Fibroblast of the aortic adventitia (primary cell): ENCODE data around the gene LAPTM5. TPM values are rescaled to one million over a fixed set of nuclear protein-coding genes. Genes with fewer than 3 reads are reported as not detected.

Experiments
- DNase-seq: peaks from one replicate; pipeline ENCODE4 v3.0.0-alpha.2; 2010; ENCODE audit warnings: low read depth
- H3K4me3 ChIP-seq: 2 replicates; pipeline ENCODE4 v1.5.1; 2011; ENCODE audit warnings: low read depth, mild to moderate bottlenecking, control low read depth, low read length, moderate library complexity
- CTCF ChIP-seq: IDR thresholded peaks from 2 replicates; pipeline ENCODE4 v1.5.1; 2011; ENCODE audit warnings: mild to moderate bottlenecking, low read length, control low read depth, inconsistent platforms; ENCODE audit not compliant: insufficient read depth
- small RNA-seq: library from RNA; depleted of rRNA; stranded (forward); fragments of <200 nt; gene quantifications from one replicate; pipeline ENCODE3, GENCODE V24; 2012
- total RNA-seq: library from RNA; depleted of rRNA; stranded (reverse); fragments of >200 nt; gene quantifications from 2 replicates; pipeline ENCODE4 v1.2.3, GENCODE V29; 2012; ENCODE audit warnings: low replicate concordance

The LAPTM5 gene
- total RNA-seq, 1 donor, result 0.18 TPM

- no peak for TF ChIP-seq CTCF
- DNase-seq, result no peak
- H3K4me3 ChIP-seq, result no peak overlapping the region
These were observed 72.4 kb downstream of the LAPTM5 start for GRCh38 chr1:30684881-30685795.

GRCh38 chr1:30684259-30684658, 73.3 kb downstream of the LAPTM5 start:
- no peak overlapping the region for H3K4me3 ChIP-seq
- no peak for TF ChIP-seq CTCF
- DNase-seq, result no peak

GRCh38 chr1:30683699-30684098, 73.9 kb downstream of the LAPTM5 start:
- DNase-seq, result no peak
- TF ChIP-seq CTCF, result no peak
- H3K4me3 ChIP-seq, result no peak overlapping the region

Small RNA genes within 50 kb of the gene (small RNA-seq; reads per million reads assigned to genes)
- not detected for gene MIR4420

Other genes with a start within 250 kb of the LAPTM5 start
- gene MATN1, start 34.2 kb downstream of the LAPTM5 start, total RNA-seq, result 0.18 and 0.25 TPM in 2 replicates
- 26.8 and 47.5 TPM in 2 replicates for gene SDC3, start 151.0 kb upstream of the LAPTM5 start, total RNA-seq